Head of caudate nucleus (tissue), 42 donors: ENCODE data around the gene C1orf52.
"Not testable (repeated sequence)": the region's sequence is repeated elsewhere in the genome, so short reads cannot be mapped to it uniquely, and the experiment has no call there.

ENCODE experiments used
- DNase-seq, 42 donors: peaks; one replicate each; pipeline versions ENCODE4 v3.0.0 to v3.0.0-alpha.2; 2020 to 2021; ENCODE audit warnings: mixed read lengths in 7 of 42
- intact Hi-C: fragments of 100-400 bp; cut with DNase I; formaldehyde crosslinking; loops from one replicate; pipeline ENCODE4 v1.15.0; 2022

C1orf52 gene

DNA sequence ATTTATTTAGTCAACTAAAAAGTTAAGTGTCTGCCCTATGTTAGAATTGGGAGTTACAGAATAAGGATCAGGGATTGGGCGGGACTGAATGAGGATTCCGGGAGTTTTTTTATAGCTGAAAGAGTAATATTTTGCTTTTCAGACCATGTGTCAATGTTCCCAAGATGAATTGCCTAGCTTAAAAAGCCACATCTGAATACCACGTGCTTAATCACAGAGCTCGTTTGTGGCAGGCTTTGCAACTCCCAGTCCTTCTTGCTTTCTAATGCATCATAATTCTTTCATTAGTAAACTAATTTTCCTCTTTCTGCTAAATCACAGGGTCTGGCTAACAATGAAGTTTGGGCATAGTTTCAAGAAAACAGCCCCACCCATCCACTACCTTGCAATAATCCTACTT lies 21.2 kb upstream of the C1orf52 start:
- intact Hi-C loops = no loop called here
- no peak for DNase-seq

DNA sequence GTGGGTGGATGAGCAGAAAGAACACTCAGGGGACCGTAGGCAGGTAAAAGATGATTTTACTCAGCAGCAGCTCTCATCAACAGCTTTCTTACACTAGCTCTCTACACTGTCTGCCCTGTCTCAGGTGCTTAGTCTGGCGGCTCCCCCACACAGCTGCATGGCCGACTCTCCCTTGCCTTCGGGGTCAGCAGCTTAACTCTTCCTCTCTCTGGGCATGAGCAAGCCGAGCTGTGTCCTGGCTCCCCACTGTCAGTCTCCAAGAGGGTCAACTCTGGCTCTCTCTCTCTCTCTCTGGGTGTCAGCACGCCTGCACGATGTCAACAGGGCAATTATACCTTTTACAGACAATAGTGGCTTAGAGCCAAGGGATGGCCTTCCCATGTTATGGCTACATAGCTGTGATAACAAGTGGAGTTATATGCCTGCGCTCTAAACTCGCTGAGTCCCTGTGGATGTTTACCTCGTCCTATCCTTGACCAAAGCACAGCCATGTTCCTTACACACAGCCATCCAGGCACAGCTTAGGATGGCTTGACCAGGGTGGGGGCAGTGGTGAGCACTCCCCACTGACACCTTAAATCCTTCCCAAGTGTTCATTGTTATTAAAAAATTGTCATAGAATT lies 20.1 kb upstream of the C1orf52 start:
- DNase-seq = peak in 1 of 42 donors; percentile 8
- intact Hi-C loops = no loop called here

DNA sequence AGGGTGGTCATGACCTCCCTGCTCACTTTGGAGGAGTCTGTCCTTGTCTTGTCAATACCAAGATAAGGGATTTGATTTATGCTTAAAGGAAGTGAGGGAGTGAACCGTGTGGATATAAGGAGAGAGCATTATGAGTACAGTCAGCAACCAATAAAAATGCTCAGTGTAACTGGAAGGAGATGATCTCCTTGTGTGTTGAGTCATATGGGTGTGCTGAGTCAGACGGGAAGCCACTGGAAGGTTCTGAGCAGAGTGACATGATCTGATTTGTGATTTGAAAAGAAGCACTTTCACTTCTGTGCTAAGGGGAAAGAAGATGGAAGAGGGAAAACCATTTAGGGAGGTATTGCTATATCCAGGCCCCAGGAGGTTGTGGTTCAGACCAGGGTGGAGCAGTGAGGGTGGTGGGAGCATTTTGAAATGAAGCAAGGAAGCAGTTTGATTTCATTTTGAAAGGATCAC lies 19.4 kb upstream of the C1orf52 start:
- intact Hi-C loops = no loop called here
- peak; percentile 29 to 85 (median 66) for DNase-seq

DNA sequence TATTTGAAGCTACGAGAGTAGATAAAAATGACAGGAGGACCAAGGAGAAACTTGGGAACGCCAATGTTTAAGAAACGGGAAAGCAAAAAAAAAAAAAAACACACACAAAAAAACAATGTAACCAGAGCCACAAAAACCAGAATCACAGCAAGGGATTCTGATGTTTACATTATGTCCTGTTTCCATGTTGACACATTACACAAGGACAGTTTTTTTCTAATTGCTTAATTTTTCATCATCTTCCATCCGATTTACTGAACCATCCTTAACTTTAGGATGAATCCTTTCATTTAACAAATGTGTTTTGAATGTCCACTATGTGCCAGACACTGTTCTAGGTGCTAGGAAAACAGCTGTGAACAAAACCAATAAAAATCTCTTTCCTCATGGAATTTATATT lies 18.3 kb upstream of the C1orf52 start:
- DNase-seq = no peak
- intact Hi-C loops = no loop called here

DNA sequence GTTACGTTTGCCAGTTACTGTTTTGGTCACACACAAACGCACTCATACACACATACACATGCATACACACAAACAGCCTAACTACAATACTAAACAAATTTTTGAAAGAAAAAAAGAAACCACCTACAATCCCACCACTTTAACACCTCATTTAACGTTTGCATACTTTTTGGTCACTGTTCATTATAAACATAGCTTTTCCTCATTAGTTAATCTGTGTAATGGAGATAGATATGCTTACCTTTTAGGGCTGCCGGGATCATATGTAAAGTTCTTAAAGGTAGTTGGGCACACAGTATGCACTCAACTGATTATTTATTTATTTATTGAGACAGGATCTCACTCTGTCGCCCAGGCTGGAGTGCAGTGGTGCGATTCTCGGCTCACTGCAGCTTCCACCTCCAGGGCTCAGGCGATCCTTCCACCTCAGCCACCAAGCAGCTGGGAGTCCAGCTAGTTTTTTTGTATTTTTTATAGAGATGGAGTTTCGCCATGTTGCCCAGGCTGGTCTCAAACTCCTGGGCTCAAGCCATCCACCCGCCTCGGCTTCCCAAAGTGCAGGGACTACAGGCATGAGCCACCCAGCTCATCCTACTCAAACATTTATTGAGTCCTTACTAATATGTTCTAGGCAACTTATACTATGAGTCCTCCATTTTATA lies 17.6 kb upstream of the C1orf52 start:
- intact Hi-C loops = no loop called here
- DNase-seq = no peak

DNA sequence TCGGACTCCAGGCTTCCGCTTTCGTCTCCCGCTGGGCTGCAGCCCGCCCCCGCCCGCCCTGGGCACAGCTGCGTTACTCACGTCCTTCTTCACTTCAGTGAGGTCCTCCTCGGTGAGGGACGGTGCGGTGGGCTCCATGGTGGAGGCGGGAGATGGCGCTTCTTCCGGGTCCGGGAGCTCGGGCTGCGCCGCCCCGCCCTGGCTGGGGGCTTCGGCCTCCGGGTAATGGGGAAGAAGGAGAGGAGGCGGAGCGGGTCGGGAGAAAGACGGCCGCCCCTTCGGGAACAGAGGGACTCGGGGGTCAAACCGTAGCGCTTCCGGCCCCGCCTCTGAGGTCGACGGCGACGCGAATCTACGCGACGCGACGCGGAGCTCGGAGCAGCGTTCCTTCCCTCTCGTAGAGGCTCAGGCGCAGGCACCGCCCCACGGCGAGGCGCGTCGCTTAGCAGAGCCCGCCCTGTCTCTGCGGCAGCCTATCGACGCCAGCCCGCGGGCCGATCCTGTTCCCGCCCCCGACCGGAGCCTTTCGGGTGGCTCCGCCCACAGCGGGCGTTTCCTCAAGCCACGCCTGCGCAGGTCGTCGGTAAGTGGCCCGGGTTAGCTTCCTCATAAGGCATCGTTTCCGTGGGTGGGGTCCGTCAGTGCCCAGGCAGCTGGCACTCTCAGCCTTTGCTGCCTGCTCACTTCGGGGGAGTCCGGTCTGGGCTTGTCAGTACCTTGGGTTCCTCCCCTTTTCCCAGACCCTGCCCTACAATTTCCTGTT lies 16.9 kb upstream of the C1orf52 start, which contains the start of gene BCL10:
Gene BCL10, minus strand, starts transcription at position 418 of the 763 bp plus-strand sequence. Its CDS starts 280 bp downstream, at position 138.
- intact Hi-C loops = no loop called here
- DNase-seq = peak; percentile 96 to 100 (median 99)

DNA sequence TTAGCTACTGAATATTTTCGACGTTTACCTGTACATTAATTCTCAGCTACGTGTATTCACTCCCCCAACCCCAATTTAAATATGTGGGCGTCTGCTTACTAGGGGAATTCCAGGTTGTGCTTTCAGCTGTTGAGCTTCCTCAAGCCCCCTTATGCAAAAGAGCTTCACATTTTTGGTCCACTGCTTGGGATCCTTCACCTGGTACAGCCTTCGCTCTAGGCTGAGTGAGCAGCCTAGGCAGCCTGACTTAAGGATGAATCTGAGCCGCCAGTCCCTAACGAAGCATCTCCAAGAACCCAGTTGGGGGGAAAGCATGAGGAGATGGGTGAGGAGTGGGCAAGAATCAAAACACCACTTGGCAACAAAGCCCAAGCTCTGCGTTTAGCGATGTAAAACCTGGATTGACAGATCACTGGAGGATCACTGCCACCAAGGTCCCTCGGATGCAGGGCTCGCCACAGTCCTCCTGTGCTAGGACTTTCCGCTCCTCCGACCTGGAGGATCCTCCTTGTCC lies 16.3 kb upstream of the C1orf52 start:
- DNase-seq = peak in 3 of 42 donors; percentile 11 to 23 (median 16)
- intact Hi-C loops = no loop called here

DNA sequence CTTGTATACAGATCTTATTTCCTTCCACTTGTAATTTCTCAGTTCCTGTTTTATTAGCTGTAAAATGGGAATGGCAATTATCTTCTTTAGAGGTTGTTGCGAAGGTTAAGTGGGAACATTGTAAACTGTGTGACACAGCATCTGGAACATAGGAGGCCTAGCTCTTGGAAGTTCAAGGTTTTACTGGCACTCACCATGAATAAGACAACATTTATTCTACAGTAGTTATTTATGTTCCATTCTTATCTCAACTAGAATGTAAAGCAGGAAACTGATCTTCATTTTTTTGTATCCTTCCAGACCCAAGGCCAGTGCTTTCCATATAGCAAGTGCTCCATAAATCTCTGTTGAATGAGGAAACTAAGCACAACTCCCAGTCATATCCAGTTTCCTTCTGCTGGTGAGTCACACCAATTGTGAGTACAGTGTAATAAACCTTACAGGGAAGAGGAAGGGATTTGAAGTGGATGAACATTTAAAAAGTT lies 15.5 kb upstream of the C1orf52 start:
- DNase-seq = no peak
- intact Hi-C loops = no loop called here

DNA sequence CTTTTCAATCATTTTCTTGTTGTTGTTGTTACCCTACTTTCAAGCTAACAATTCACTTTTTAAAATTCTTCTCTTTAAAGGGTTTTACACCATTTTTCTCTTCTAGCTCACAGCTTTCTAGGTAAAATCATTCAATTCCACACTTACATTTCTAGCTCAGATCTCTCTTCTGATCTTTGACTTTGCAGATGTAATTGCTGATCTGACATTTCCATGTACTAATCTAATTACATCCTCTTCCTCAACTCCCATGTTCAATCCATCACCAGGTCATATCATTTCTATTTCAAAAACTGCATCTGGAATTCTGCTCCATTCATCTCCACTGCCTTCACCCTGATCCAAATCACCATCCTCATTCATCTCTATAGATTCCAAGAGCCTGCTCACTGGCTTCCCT lies 13.9 kb upstream of the C1orf52 start:
- intact Hi-C loops = no loop called here

DNA sequence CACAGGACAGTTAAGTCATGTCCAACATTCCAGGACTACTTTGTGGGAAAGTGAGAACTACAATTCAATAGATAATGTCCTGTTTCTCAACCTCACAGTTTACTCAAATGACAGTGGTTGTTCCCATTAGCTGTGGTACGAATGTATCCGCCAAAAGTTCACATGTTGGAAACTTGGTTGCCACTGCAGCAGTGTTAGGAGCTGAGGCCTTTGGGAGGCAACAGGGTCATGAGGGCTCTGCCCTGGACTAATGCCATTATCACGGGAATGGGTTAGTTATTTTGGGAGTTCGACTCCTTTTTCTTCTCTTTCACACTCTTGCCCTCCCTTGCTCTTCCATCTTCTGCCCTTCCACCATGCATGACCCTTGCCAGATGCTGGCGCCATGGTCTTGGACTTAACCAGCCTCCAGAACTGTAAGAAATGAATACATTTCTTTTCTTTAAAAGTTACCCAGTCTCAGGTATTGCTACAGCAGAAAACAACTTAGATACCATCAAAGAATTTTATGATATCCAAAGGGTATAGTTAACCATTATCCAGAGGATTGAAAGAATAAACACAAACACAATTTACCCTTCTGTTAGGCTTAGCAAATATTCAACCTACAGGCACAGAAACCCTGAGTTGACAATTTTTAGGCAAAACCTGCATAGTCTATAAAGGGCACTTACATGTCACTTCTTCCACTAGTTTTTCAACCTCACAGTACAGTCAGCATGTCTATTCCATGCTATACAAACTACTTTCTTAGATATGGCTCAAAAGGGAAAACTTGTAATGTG lies 9.5 kb upstream of the C1orf52 start:
- intact Hi-C loops = no loop called here
- DNase-seq = no peak

More for the DNA sequence above, 13.9 kb upstream of the C1orf52 start:
- no peak for DNase-seq

DNA sequence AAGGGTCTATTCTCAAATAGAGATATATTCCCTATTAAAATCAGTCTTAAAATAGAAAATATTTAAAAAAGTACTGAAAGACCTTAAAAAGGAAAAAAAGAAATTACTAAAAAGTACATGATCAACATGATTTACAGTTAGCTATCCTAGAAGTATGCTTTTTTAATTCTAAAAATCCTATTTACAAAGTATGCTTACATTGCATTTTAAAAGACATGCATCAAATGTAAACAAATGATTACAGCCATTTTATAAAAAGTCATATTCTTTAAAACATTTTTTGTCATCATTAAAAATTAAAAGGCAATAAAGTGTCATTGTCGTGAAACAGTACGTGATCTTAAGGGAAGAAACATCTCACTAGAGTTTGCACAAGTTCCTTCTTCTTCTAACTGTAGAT lies 7.9 kb upstream of the C1orf52 start:
- no peak for DNase-seq
- intact Hi-C loops = no loop called here

DNA sequence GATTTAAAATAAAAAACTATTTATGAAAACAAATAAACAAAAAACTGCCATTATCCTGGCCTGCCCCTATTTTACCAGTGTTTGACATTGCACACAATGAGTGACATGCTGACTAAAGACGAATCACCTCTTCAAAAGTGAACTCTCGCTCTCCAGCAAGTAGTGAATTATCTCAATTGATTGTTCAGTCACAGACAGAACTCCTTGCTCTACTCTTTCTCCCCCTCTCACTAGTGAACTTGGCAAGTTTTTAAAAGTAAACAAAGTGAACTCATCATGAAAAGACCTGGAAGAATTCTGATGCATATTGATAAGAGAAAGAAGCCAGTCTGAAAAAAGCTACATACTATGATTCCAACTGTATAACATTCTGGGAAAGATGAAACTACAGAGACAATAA lies 4.7 kb upstream of the C1orf52 start:
- intact Hi-C loops = no loop called here
- DNase-seq = no peak

DNA sequence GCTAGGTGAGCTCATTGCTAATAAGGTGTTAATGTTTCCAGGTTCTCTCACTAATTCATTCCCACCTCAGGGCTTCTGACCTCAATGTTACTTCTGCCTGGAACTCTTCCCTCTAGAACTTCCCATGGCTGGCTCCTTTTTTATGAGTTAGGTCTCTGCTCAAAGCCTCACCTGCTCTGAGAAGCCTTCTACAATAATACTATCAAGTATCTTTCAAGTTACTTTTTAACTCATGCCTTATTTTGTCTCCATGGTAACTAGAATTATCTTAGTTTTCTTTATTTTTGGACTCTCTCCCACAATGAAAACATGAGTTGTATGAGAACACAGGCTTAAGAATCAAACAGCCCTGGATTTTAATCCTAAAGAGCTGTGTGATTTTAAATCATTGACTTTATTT lies 3.5 kb upstream of the C1orf52 start:
- DNase-seq = no peak
- intact Hi-C loops = no loop called here

DNA sequence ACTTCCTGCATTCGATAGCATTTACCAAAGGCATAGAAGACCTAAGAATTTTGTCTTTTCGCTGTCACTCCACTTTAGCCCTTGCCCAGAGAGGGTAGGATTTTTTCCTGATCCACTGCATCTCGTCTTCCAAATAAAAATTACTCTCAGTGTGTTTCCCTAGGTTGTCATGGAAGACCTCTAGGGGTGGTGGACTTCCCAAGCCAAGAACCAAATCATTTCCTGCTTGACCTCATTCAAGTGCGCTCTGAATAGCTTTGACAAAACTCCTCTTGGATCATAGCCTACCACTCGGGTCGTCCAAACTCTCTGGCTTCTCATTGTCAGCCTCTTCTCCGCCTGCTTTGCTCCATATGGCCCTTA lies 431 bp upstream of the C1orf52 start:
- intact Hi-C loops = loop anchor here (5.0 kb wide), 1 partner anchor 313 kb away; no protein-coding TSS in a partner anchor
- DNase-seq = peak in 2 of 42 donors; percentile 13 to 26

DNA sequence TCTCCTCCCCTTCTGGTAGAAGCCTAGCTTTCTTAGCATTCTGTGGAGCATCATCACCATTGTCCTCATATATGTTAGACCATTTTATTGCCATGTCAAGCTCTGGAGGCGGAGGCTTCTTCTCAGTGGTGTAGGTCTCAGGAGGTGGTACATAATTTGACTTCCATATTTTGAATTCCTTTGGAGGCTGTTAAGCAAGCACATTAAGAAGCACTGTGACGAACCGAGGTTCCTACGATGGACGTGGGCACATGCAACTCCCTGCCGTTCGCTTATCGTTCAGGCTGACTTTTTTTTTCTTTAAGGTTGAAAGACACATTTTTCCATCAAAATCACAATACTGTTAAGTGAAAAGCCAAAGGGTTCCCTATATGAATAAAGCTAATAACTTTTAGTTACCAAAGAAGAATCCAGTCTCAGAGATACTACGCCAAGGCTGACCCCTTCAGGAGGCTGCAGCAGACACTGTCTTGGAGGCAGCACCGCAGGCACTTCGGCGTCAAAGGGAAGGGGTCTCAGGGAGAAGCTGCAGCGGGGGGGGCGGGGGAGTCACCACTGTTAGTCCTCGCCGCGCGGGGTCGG lies 835 bp downstream of the C1orf52 start:
- intact Hi-C loops = loop anchor here (5.0 kb wide), 1 partner anchor 311 kb away; no protein-coding TSS in a partner anchor

DNA sequence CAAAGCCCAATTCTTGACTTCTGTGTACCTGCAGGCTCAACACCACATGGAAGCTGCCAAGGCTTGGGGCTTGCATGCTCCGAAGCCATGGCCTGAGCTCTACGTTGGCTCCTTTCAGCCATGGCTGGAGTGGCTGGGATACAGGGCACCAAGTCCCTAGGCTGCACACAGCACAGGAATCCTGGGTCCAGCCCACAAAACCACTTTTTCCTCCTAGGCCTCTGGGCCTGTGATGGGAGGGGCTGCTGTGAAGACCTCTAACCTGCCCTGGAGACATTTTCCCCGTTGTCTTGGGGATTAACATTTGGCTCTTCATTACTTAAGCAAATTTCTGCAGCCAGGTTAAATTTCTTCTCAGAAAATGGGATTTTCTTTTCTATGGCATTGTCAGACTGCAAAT lies 10.4 kb downstream of the C1orf52 start:
- DNase-seq, intact Hi-C loops: not testable (repeated sequence)

More for the DNA sequence above, 835 bp downstream of the C1orf52 start:
- DNase-seq = peak in 2 of 42 donors; percentile 15 to 28

DNA sequence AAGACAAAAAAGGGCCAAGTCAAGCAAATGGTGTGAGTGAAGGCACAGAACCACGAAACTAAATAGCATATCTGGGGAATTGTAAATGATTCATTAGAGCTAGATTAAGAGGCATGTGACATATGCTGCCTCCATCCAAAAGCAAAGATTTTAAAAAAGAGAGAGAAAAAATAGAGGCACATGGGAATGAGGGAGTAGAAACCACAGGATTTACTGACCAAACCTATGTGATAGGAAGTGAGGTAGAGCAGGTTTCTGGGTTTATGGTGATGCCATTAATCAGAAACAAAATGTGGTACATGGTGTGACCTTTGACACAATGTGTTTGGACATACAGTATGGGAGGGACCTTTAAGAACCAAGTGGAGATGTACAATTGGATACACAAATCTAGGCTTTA lies 13.6 kb downstream of the C1orf52 start:
- DNase-seq = no peak
- intact Hi-C loops = no loop called here

DNA sequence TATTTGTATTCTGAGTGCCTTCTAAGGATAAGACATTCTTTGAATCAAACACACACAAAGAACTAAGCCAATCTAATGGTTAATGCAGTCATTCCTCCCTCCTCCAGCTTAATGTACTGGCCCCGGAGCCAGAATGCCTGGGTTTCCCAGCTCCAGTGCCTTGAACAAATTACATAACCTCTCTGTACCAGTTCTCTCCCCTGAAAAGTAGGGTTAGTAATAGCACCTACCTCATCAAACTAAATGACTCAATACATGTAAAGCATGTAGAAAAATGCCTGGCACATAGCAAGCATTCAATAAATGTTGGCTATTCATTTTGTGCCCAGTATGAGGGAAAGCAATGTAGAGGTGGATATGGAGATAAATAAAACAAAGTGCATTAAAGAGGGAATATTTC lies 14.0 kb downstream of the C1orf52 start:
- intact Hi-C loops = no loop called here

More for the DNA sequence above, 14.0 kb downstream of the C1orf52 start:
- no peak for DNase-seq
